GM12878 (cell line): ENCODE results near the gene HYPK. TPM values are rescaled to one million over a fixed set of nuclear protein-coding genes. Genes with fewer than 3 reads are reported as not detected.

Experiments
- ATF7 ChIP-seq: fragments of 450-650 bp; IDR thresholded peaks from 2 replicates; pipeline ENCODE4 v1.6.1; 2016; ENCODE audit warnings: low read depth, mild to moderate bottlenecking
- CBX3 ChIP-seq: fragments of 200-600 bp; sonication (generic); IDR thresholded peaks from 2 replicates; pipeline ENCODE4 v1.6.1; 2016; ENCODE audit warnings: low read depth, borderline replicate concordance
- E4F1 ChIP-seq: fragments of 450-650 bp; IDR thresholded peaks from 2 replicates; pipeline ENCODE4 v1.6.1; 2018; ENCODE audit warnings: borderline replicate concordance, mild to moderate bottlenecking; ENCODE audit not compliant: partially characterized antibody
- FOXK2 ChIP-seq: fragments of 450-650 bp; IDR thresholded peaks from 2 replicates; pipeline ENCODE4 v1.6.1; 2017; ENCODE audit warnings: mild to moderate bottlenecking, moderate library complexity
- HDGF ChIP-seq: fragments of 450-650 bp; IDR thresholded peaks from 2 replicates; pipeline ENCODE4 v1.6.1; 2016; ENCODE audit warnings: antibody characterized with exemption
- HSF1 ChIP-seq: fragments of 150-350 bp; IDR thresholded peaks from 2 replicates; pipeline ENCODE4 v1.6.1; 2014; ENCODE audit warnings: mild to moderate bottlenecking, low read depth, low read length
- MTA2 ChIP-seq: fragments of 450-650 bp; IDR thresholded peaks from 2 replicates; pipeline ENCODE4 v1.6.1; 2016; ENCODE audit warnings: low read depth, mild to moderate bottlenecking, moderate library complexity
- NFXL1 ChIP-seq: fragments of 450-650 bp; IDR thresholded peaks from 2 replicates; pipeline ENCODE4 v1.6.1; 2017; ENCODE audit warnings: antibody characterized with exemption, mild to moderate bottlenecking, borderline replicate concordance
- NFYB ChIP-seq: IDR thresholded peaks from 2 replicates; pipeline ENCODE4 v1.6.1; 2011; ENCODE audit warnings: low read depth, mild to moderate bottlenecking, low read length, improper control_type of control experiment, moderate library complexity; ENCODE audit not compliant: insufficient read depth
- NKRF ChIP-seq: fragments of 450-650 bp; conservative IDR thresholded peaks from 2 replicates; pipeline ENCODE4 v1.6.1; 2017; ENCODE audit warnings: mild to moderate bottlenecking, moderate library complexity
- NR2C2 ChIP-seq: IDR thresholded peaks from 2 replicates; pipeline ENCODE4 v1.6.1; 2011; ENCODE audit warnings: borderline replicate concordance, low read depth; ENCODE audit not compliant: control insufficient read depth, insufficient read length
- PML ChIP-seq: IDR thresholded peaks from 2 replicates; pipeline ENCODE4 v1.6.1; 2012; ENCODE audit warnings: low read length, inconsistent platforms
- POLR2AphosphoS5 ChIP-seq: IDR thresholded peaks from 2 replicates; pipeline ENCODE4 v1.6.1; 2011; ENCODE audit warnings: mild to moderate bottlenecking, low read length, inconsistent platforms
- RAD51 ChIP-seq: fragments of 450-650 bp; IDR thresholded peaks from 2 replicates; pipeline ENCODE4 v1.6.1; 2016; ENCODE audit warnings: moderate library complexity, mild to moderate bottlenecking, inconsistent platforms
- SP1 ChIP-seq: IDR thresholded peaks from one replicate; pipeline ENCODE4 v1.6.1; 2011; ENCODE audit warnings: low read depth, low read length
- SPI1 ChIP-seq: IDR thresholded peaks from 2 replicates; pipeline ENCODE4 v1.6.1; 2011; ENCODE audit warnings: low read depth, mild to moderate bottlenecking, low read length, moderate library complexity, borderline replicate concordance; ENCODE audit not compliant: insufficient read depth
- TCF12 ChIP-seq: IDR thresholded peaks from 2 replicates; pipeline ENCODE4 v1.6.1; 2011; ENCODE audit warnings: low read depth, mild to moderate bottlenecking, low read length
- TCF7 ChIP-seq: IDR thresholded peaks from 2 replicates; pipeline ENCODE4 v1.6.1; 2014; ENCODE audit warnings: antibody characterized with exemption, borderline replicate concordance
- polyA plus RNA-seq, 11 experiments: library from polyadenylated mRNA; depleted of rRNA in 4 of 11; unstranded in 6 of 11; stranded (reverse) in 5 of 11; fragments of >200 nt; fragmentation: Nextera tagmentation in 4 of 11; fragmentation: Illumina TruSeq in 1 of 11; extraction: Ambion mirVana in 4 of 11; extraction: Trizol in 1 of 11; gene quantifications; 1 replicate in 1 of 11; 2 replicates in 10 of 11; pipeline versions ENCODE4 v1.2.1 to v1.2.3, GENCODE V29; 2011 to 2016; ENCODE audit warnings: inconsistent platforms in 2 of 11, missing spikeins in 2 of 11, low read depth in 1 of 11
- total RNA-seq, 4 experiments: library from RNA; depleted of rRNA in 3 of 4; stranded (reverse); fragments of >200 nt in 3 of 4; fragmentation: Illumina TruSeq in 1 of 4; extraction: Trizol in 1 of 4; gene quantifications; 2 replicates each; pipeline versions ENCODE4 v1.2.1 to v1.2.3, GENCODE V29; 2013 to 2021
- TF ChIP-seq, protein P1 (sequence below): fragments of 450-650 bp; IDR thresholded peaks from 2 replicates; pipeline ENCODE4 v1.6.1; 2017; ENCODE audit warnings: low read depth, mild to moderate bottlenecking, moderate library complexity
- TF ChIP-seq, protein P2 (sequence below): fragments of 450-650 bp; IDR thresholded peaks from 2 replicates; pipeline ENCODE4 v1.6.1; 2017; ENCODE audit warnings: mild to moderate bottlenecking

The HYPK gene
- total and polyA plus RNA-seq, 10 of the 15 experiments (the other 5 are each of a cell fraction or from before 2014, with no cell fraction given): 8.0 to 38.4 (median 17.5) TPM

DNA sequence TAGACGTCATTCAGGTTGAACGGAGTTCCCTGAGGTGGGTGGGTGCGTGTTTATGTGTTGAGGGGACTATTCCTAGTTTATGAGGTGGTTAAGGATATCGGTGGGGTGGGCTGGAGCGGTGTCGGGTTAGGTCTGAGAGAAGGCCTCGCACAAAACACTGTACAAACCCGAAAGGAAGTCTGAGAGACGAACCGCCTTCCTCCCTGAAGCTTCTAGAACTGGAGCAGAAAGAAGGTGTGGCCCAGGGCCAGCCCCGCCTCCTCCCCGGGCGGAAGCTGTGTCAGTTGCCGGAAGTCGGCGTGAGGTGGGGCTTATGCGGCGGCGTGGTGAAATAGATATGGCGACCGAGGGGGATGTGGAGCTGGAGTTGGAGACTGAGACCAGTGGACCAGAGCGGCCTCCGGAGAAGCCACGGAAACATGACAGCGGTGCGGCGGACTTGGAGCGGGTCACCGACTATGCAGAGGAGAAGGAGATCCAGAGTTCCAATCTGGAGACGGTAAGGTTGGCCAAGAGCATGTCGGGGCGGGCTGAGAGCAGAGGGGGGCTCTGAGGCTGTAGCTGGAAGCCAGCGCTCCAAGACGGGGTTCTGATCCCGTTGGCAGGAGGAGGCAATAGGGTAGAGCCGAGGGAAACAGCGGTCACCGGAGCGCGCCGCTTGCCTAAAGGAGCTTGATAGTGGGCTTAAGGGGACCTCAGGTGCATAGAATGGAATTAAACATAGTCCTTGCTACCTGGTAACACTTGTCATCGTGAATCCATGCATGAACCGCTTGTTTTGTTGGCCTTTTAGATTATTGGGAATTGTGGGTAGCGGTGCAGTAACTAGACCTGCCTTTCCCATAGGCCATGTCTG, at the start of gene HYPK (continued):
- TF ChIP-seq FOXK2: peak; percentile 34; the same call in 1 of the 2 replicates
- no peak for TF ChIP-seq NR2C2
- TF ChIP-seq NKRF: peak; percentile 74
- peak; percentile 40; the same call in 1 of the 2 replicates for TF ChIP-seq ATF7
- no peak for TF ChIP-seq NFXL1
- peak; percentile 7; the same call in 1 of the 2 replicates for TF ChIP-seq MTA2
- TF ChIP-seq HSF1: peak; percentile 96
- peak; percentile 58; the same call in 1 of the 2 replicates for TF ChIP-seq TCF12
- peak; percentile 35; the same call in 1 of the 2 replicates for TF ChIP-seq SPI1
- peak; percentile 64 for TF ChIP-seq E4F1
- TF ChIP-seq, protein P1, sequence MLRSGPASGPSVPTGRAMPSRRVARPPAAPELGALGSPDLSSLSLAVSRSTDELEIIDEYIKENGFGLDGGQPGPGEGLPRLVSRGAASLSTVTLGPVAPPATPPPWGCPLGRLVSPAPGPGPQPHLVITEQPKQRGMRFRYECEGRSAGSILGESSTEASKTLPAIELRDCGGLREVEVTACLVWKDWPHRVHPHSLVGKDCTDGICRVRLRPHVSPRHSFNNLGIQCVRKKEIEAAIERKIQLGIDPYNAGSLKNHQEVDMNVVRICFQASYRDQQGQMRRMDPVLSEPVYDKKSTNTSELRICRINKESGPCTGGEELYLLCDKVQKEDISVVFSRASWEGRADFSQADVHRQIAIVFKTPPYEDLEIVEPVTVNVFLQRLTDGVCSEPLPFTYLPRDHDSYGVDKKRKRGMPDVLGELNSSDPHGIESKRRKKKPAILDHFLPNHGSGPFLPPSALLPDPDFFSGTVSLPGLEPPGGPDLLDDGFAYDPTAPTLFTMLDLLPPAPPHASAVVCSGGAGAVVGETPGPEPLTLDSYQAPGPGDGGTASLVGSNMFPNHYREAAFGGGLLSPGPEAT: peak; percentile 85
- TF ChIP-seq, protein P2, sequence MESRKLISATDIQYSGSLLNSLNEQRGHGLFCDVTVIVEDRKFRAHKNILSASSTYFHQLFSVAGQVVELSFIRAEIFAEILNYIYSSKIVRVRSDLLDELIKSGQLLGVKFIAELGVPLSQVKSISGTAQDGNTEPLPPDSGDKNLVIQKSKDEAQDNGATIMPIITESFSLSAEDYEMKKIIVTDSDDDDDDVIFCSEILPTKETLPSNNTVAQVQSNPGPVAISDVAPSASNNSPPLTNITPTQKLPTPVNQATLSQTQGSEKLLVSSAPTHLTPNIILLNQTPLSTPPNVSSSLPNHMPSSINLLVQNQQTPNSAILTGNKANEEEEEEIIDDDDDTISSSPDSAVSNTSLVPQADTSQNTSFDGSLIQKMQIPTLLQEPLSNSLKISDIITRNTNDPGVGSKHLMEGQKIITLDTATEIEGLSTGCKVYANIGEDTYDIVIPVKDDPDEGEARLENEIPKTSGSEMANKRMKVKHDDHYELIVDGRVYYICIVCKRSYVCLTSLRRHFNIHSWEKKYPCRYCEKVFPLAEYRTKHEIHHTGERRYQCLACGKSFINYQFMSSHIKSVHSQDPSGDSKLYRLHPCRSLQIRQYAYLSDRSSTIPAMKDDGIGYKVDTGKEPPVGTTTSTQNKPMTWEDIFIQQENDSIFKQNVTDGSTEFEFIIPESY: no peak
- peak; percentile 77; the same call in 1 of the 2 replicates for TF ChIP-seq HDGF
- TF ChIP-seq NFYB: no peak
- TF ChIP-seq TCF7: no peak
- TF ChIP-seq POLR2AphosphoS5: peak; percentile 93
- no peak for TF ChIP-seq CBX3
- TF ChIP-seq SP1: no peak
- TF ChIP-seq RAD51: no peak
- peak; percentile 83; the same call in 1 of the 2 replicates for TF ChIP-seq PML
